ENCODE results near the gene GALNT6.

The GALNT6 gene

GRCh38 chr12:51405801-51406207 is 14.6 kb upstream of the GALNT6 start:
- DNase-seq (ENCODE audit: low spot score) = no peak

- DNase-seq (ENCODE audit: low spot score) = no peak
Measured at GRCh38 chr12:51404627-51405026, 13.4 kb upstream of the GALNT6 start.

- DNase-seq (ENCODE audit: low spot score) = no peak
Measured at GRCh38 chr12:51403681-51404136, 12.5 kb upstream of the GALNT6 start.

GRCh38 chr12:51403159-51403558 is 12.0 kb upstream of the GALNT6 start:
- DNase-seq (ENCODE audit: low spot score) = no peak

- DNase-seq (ENCODE audit: low spot score) = no peak
Measured at GRCh38 chr12:51401900-51402299, 10.7 kb upstream of the GALNT6 start.

GRCh38 chr12:51401486-51401885 is 10.3 kb upstream of the GALNT6 start:
- no peak for DNase-seq (ENCODE audit: low spot score)

GRCh38 chr12:51401020-51401419 is 9.8 kb upstream of the GALNT6 start:
- no peak for DNase-seq (ENCODE audit: low spot score)

- DNase-seq (ENCODE audit: low spot score) = no peak
Measured at GRCh38 chr12:51399891-51400290, 8.7 kb upstream of the GALNT6 start.

- DNase-seq (ENCODE audit: low spot score) = no peak
Measured at GRCh38 chr12:51397670-51398069, 6.5 kb upstream of the GALNT6 start.

- no peak for DNase-seq (ENCODE audit: low spot score)
Measured at GRCh38 chr12:51395283-51396230, 4.4 kb upstream of the GALNT6 start.

GRCh38 chr12:51393676-51394545 is 2.7 kb upstream of the GALNT6 start:
- DNase-seq (ENCODE audit: low spot score) = no peak

- no peak for DNase-seq (ENCODE audit: low spot score)
Measured at GRCh38 chr12:51392556-51393237, 1.5 kb upstream of the GALNT6 start.

- DNase-seq (ENCODE audit: low spot score) = no peak
Measured at GRCh38 chr12:51390891-51391282, 319 bp downstream of the GALNT6 start.

- DNase-seq (ENCODE audit: low spot score) = no peak
Measured at GRCh38 chr12:51390457-51390856, 749 bp downstream of the GALNT6 start.

GRCh38 chr12:51389302-51389999 is 1.8 kb downstream of the GALNT6 start:
- no peak for DNase-seq (ENCODE audit: low spot score)

GRCh38 chr12:51388846-51389245 is 2.4 kb downstream of the GALNT6 start:
- DNase-seq (ENCODE audit: low spot score) = no peak

GRCh38 chr12:51388069-51388799 is 3.0 kb downstream of the GALNT6 start:
- DNase-seq (ENCODE audit: low spot score) = no peak

- no peak for DNase-seq (ENCODE audit: low spot score)
Measured at GRCh38 chr12:51386351-51386750, 4.9 kb downstream of the GALNT6 start.

- no peak for DNase-seq (ENCODE audit: low spot score)
Measured at GRCh38 chr12:51383269-51383905, 7.8 kb downstream of the GALNT6 start.

GRCh38 chr12:51382173-51382572 is 9.0 kb downstream of the GALNT6 start:
- no peak for DNase-seq (ENCODE audit: low spot score)
